HEK293 (cell line): ENCODE results near the gene CDT1.

ENCODE experiments used
- HOXC10 ChIP-seq: sonication (generic); formaldehyde crosslinking; IDR thresholded peaks from 2 replicates; pipeline ENCODE4 v1.8.1; 2023; ENCODE audit warnings: mild to moderate bottlenecking, missing genetic modification reagents
- IKZF3 ChIP-seq: fragments of 450-650 bp; IDR thresholded peaks from 2 replicates; pipeline ENCODE4 v1.5.0; 2018; ENCODE audit warnings: missing biosample characterization, mild to moderate bottlenecking, missing genetic modification characterization, moderate library complexity
- KLF17 ChIP-seq: fragments of 450-650 bp; formaldehyde crosslinking; IDR thresholded peaks from 2 replicates; pipeline ENCODE4 v1.5.1; 2016; ENCODE audit warnings: missing biosample characterization, missing genetic modification characterization
- MZF1 ChIP-seq: fragments of 450-650 bp; formaldehyde crosslinking; IDR thresholded peaks from 2 replicates; pipeline ENCODE4 v1.5.1; 2017; ENCODE audit warnings: missing biosample characterization, missing genetic modification characterization, borderline replicate concordance
- OSR2 ChIP-seq: fragments of 450-650 bp; formaldehyde crosslinking; IDR thresholded peaks from 2 replicates; pipeline ENCODE4 v1.5.1; 2016; ENCODE audit warnings: missing biosample characterization, missing genetic modification characterization
- PRDM1 ChIP-seq: fragments of 450-650 bp; formaldehyde crosslinking; IDR thresholded peaks from 2 replicates; pipeline ENCODE4; 2016; ENCODE audit warnings: missing biosample characterization, missing genetic modification characterization
- PRDM2 ChIP-seq: fragments of 450-650 bp; formaldehyde crosslinking; IDR thresholded peaks from 2 replicates; pipeline ENCODE4 v1.5.1; 2016; ENCODE audit warnings: missing biosample characterization, missing genetic modification characterization, borderline replicate concordance
- REPIN1 ChIP-seq: fragments of 450-650 bp; formaldehyde crosslinking; IDR thresholded peaks from 2 replicates; pipeline ENCODE4 v1.5.1; 2017; ENCODE audit warnings: missing biosample characterization, missing genetic modification characterization, low read depth
- SCRT1 ChIP-seq: fragments of 450-650 bp; formaldehyde crosslinking; IDR thresholded peaks from 2 replicates; pipeline ENCODE4 v1.5.1; 2016; ENCODE audit warnings: missing biosample characterization, missing genetic modification characterization, borderline replicate concordance
- SETDB1 ChIP-seq: IDR thresholded peaks from one replicate; pipeline ENCODE4 v1.6.1; 2017; ENCODE audit warnings: mild to moderate bottlenecking, low read length, moderate library complexity, mixed read lengths; ENCODE audit not compliant: insufficient read length
- SP7 ChIP-seq: fragments of 450-650 bp; formaldehyde crosslinking; IDR thresholded peaks from 2 replicates; pipeline ENCODE4 v1.5.1; 2016; ENCODE audit warnings: missing biosample characterization, missing genetic modification characterization
- ZFP3 ChIP-seq: fragments of 450-650 bp; formaldehyde crosslinking; IDR thresholded peaks from 2 replicates; pipeline ENCODE4 v1.5.1; 2016; ENCODE audit warnings: low read depth, missing biosample characterization, missing genetic modification characterization
- ZNF114 ChIP-seq: fragments of 450-650 bp; formaldehyde crosslinking; IDR thresholded peaks from 2 replicates; pipeline ENCODE4 v1.5.0; 2017; ENCODE audit warnings: missing biosample characterization, missing genetic modification characterization
- ZNF132 ChIP-seq: fragments of 450-650 bp; formaldehyde crosslinking; IDR thresholded peaks from 2 replicates; pipeline ENCODE4 v1.5.1; 2017; ENCODE audit warnings: missing biosample characterization, missing genetic modification characterization, borderline replicate concordance
- ZNF202 ChIP-seq: fragments of 450-650 bp; formaldehyde crosslinking; IDR thresholded peaks from 2 replicates; pipeline ENCODE4 v1.5.1; 2016; ENCODE audit warnings: missing biosample characterization, missing genetic modification characterization, borderline replicate concordance
- ZNF335 ChIP-seq: fragments of 450-650 bp; formaldehyde crosslinking; conservative IDR thresholded peaks from 2 replicates; pipeline ENCODE4 v1.5.1; 2016; ENCODE audit warnings: missing biosample characterization, missing genetic modification characterization
- ZNF341 ChIP-seq: fragments of 450-650 bp; formaldehyde crosslinking; IDR thresholded peaks from 2 replicates; pipeline ENCODE4; 2016; ENCODE audit warnings: low read depth, missing biosample characterization, missing genetic modification characterization
- ZNF37A ChIP-seq: fragments of 450-650 bp; IDR thresholded peaks from 2 replicates; pipeline ENCODE4 v1.5.1; 2018; ENCODE audit warnings: missing biosample characterization, missing genetic modification characterization
- ZNF473 ChIP-seq: fragments of 450-650 bp; formaldehyde crosslinking; IDR thresholded peaks from 2 replicates; pipeline ENCODE4 v1.5.1; 2017; ENCODE audit warnings: missing biosample characterization, missing genetic modification characterization
- ZNF530 ChIP-seq: fragments of 450-650 bp; formaldehyde crosslinking; IDR thresholded peaks from 2 replicates; pipeline ENCODE4 v1.5.1; 2016; ENCODE audit warnings: low read depth, missing biosample characterization, missing genetic modification characterization
- ZNF549 ChIP-seq: fragments of 450-650 bp; IDR thresholded peaks from 2 replicates; pipeline ENCODE4 v1.5.1; 2018; ENCODE audit warnings: missing biosample characterization, missing genetic modification characterization, mild to moderate bottlenecking, inconsistent platforms, moderate library complexity
- ZNF585B ChIP-seq: fragments of 450-650 bp; formaldehyde crosslinking; IDR thresholded peaks from 2 replicates; pipeline ENCODE4 v1.5.1; 2016; ENCODE audit warnings: missing biosample characterization, missing genetic modification characterization
- ZNF658 ChIP-seq: fragments of 450-650 bp; formaldehyde crosslinking; IDR thresholded peaks from 2 replicates; pipeline ENCODE4; 2016; ENCODE audit warnings: missing biosample characterization, missing genetic modification characterization
- ZNF664 ChIP-seq: fragments of 450-650 bp; formaldehyde crosslinking; IDR thresholded peaks from 2 replicates; pipeline ENCODE4 v1.5.1; 2016; ENCODE audit warnings: missing biosample characterization, missing genetic modification characterization
- ZNF76 ChIP-seq: fragments of 450-650 bp; formaldehyde crosslinking; IDR thresholded peaks from 2 replicates; pipeline ENCODE4; 2016; ENCODE audit warnings: low read depth, missing biosample characterization, missing genetic modification characterization, borderline replicate concordance
- ZNF776 ChIP-seq: fragments of 450-650 bp; formaldehyde crosslinking; IDR thresholded peaks from 2 replicates; pipeline ENCODE4 v1.5.0; 2017; ENCODE audit warnings: missing biosample characterization, missing genetic modification characterization, borderline replicate concordance
- TF ChIP-seq, protein P1 (sequence below): fragments of 450-650 bp; formaldehyde crosslinking; IDR thresholded peaks from 2 replicates; pipeline ENCODE4 v1.5.1; 2016; ENCODE audit warnings: missing biosample characterization, missing genetic modification characterization
- TF ChIP-seq, protein P2 (sequence below): fragments of 450-650 bp; formaldehyde crosslinking; IDR thresholded peaks from 2 replicates; pipeline ENCODE4 v1.5.1; 2016; ENCODE audit warnings: missing biosample characterization, missing genetic modification characterization
- TF ChIP-seq, protein P3 (sequence below): fragments of 450-650 bp; formaldehyde crosslinking; IDR thresholded peaks from 2 replicates; pipeline ENCODE4 v1.5.1; 2016; ENCODE audit warnings: missing biosample characterization, missing genetic modification characterization

CDT1 gene

GRCh38 chr16:88785106-88785924 is 18.3 kb upstream of the CDT1 start, which contains the start of gene PIEZO1 (continued):
- TF ChIP-seq PRDM2 (tag by site-specific recombination) (no peak), ZNF549 (tag by site-specific recombination) (no peak), ZNF114 (no peak), SCRT1 (tag by site-specific recombination) (no peak), ZNF37A (tag by site-specific recombination) (no peak), ZNF341 (tag by site-specific recombination) (no peak), SETDB1 (no peak), ZNF335 (no peak; the same call in 1 of the 2 replicates), KLF17 (tag by site-specific recombination) (no peak), ZNF202 (tag by site-specific recombination) (no peak), ZNF473 (tag by site-specific recombination) (no peak), REPIN1 (tag by site-specific recombination) (no peak), OSR2 (tag by site-specific recombination) (no peak), IKZF3 (tag by site-specific recombination) (no peak; the same call in 1 of the 2 replicates), ZFP3 (tag by site-specific recombination) (no peak), ZNF585B (no peak), ZNF776 (tag by site-specific recombination) (no peak), PRDM1 (tag by site-specific recombination) (peak; percentile 22; the same call in 1 of the 2 replicates), ZNF530 (tag by site-specific recombination) (no peak), ZNF132 (tag by site-specific recombination) (no peak), ZNF658 (no peak), MZF1 (tag by site-specific recombination) (no peak), SP7 (no peak), HOXC10 (CRISPR knock-in tag) (no peak), ZNF664 (tag by site-specific recombination) (no peak), ZNF76 (0 out of 2 replicates have a peak, but pooled peaks have one; percentile 23)
- TF ChIP-seq, protein P1, sequence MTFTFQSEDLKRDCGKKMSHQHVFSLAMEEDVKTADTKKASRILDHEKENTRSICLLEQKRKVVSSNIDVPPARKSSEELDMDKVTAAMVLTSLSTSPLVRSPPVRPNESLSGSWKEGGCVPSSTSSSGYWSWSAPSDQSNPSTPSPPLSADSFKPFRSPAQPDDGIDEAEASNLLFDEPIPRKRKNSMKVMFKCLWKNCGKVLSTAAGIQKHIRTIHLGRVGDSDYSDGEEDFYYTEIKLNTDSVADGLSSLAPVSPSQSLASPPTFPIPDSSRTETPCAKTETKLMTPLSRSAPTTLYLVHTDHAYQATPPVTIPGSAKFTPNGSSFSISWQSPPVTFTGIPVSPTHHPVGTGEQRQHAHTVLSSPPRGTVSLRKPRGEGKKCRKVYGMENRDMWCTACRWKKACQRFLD = no peak
- TF ChIP-seq, protein P2, sequence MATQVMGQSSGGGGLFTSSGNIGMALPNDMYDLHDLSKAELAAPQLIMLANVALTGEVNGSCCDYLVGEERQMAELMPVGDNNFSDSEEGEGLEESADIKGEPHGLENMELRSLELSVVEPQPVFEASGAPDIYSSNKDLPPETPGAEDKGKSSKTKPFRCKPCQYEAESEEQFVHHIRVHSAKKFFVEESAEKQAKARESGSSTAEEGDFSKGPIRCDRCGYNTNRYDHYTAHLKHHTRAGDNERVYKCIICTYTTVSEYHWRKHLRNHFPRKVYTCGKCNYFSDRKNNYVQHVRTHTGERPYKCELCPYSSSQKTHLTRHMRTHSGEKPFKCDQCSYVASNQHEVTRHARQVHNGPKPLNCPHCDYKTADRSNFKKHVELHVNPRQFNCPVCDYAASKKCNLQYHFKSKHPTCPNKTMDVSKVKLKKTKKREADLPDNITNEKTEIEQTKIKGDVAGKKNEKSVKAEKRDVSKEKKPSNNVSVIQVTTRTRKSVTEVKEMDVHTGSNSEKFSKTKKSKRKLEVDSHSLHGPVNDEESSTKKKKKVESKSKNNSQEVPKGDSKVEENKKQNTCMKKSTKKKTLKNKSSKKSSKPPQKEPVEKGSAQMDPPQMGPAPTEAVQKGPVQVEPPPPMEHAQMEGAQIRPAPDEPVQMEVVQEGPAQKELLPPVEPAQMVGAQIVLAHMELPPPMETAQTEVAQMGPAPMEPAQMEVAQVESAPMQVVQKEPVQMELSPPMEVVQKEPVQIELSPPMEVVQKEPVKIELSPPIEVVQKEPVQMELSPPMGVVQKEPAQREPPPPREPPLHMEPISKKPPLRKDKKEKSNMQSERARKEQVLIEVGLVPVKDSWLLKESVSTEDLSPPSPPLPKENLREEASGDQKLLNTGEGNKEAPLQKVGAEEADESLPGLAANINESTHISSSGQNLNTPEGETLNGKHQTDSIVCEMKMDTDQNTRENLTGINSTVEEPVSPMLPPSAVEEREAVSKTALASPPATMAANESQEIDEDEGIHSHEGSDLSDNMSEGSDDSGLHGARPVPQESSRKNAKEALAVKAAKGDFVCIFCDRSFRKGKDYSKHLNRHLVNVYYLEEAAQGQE (tag by site-specific recombination) = no peak
- TF ChIP-seq, protein P3, sequence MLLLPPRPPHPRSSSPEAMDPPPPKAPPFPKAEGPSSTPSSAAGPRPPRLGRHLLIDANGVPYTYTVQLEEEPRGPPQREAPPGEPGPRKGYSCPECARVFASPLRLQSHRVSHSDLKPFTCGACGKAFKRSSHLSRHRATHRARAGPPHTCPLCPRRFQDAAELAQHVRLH (tag by site-specific recombination) = 0 out of 2 replicates have a peak, but pooled peaks have one; percentile 33
